SK-N-SH (cell line): ENCODE data around the gene ZNF761. TPM values are rescaled to one million over a fixed set of nuclear protein-coding genes. Genes with fewer than 3 reads are reported as not detected.
"Not testable (repeated sequence)": the region's sequence is repeated elsewhere in the genome, so short reads cannot be mapped to it uniquely, and the experiment has no call there.

Experiments
- CTCF ChIA-PET: fragments of 300-600, 350-600 bp; formaldehyde crosslinking; extraction: SDS; loops from one replicate; lab custom pipeline; 2021; lab: Yijun Ruan, JAX
- POLR2A ChIA-PET: fragments of 350-600 bp; sonication (Branson Sonifier 250); formaldehyde crosslinking; extraction: SDS; loops from one replicate; lab custom pipeline; 2020; ENCODE audit warnings: antibody characterized with exemption, inconsistent platforms; lab: Yijun Ruan, JAX
- DNase-seq: peaks from one replicate; pipeline ENCODE4 v3.0.0; 2012
- H2AFZ ChIP-seq: fragments of 200-600 bp; sonication (generic); 2 replicates; pipeline ENCODE4 v1.8.1; 2016; ENCODE audit warnings: antibody characterized with exemption, mild to moderate bottlenecking, low read depth
- H3F3A ChIP-seq: fragments of 200-600 bp; sonication (generic); replicated peaks from 2 replicates; pipeline ENCODE3; 2016; ENCODE audit warnings: antibody characterized with exemption, mild to moderate bottlenecking; ENCODE audit not compliant: insufficient read depth
- H3K27ac ChIP-seq, 2 experiments: fragments of 200-500 bp in 1 of 2; fragments of 200-600 bp in 1 of 2; sonication (Bioruptor generic) in 1 of 2; sonication (generic), shearing (Covaris generic) in 1 of 2; 2 replicates each; pipeline versions ENCODE4 v1.5.1 to v1.6.1; 2014 to 2016; ENCODE audit warnings: low read depth in 2 of 2, inconsistent platforms in 1 of 2, low read length in 1 of 2, mild to moderate bottlenecking in 1 of 2, mixed read lengths in 1 of 2
- H3K27me3 ChIP-seq: fragments of 200-600 bp; sonication (generic), shearing (Covaris generic); 2 replicates; pipeline ENCODE4 v1.6.1; 2016; ENCODE audit warnings: mixed run types; ENCODE audit not compliant: insufficient read depth
- H3K36me3 ChIP-seq, 2 experiments: fragments of 200-500 bp in 1 of 2; fragments of 200-600 bp in 1 of 2; sonication (Bioruptor generic) in 1 of 2; sonication (generic) in 1 of 2; replicated peaks in 1 of 2; 2 replicates each; pipeline versions ENCODE3 to v1.5.1; 2014 to 2016; ENCODE audit warnings: low read length in 1 of 2, mild to moderate bottlenecking in 1 of 2; ENCODE audit not compliant: insufficient read depth in 2 of 2, control insufficient read depth in 1 of 2
- H3K4me1 ChIP-seq, 2 experiments: fragments of 200-500 bp in 1 of 2; fragments of 200-600 bp in 1 of 2; sonication (Bioruptor generic) in 1 of 2; sonication (generic), shearing (Covaris generic) in 1 of 2; 2 replicates each; pipeline versions ENCODE4 v1.5.1 to v1.6.1; 2014 to 2016; ENCODE audit warnings: low read depth in 1 of 2, low read length in 1 of 2, mixed run types in 1 of 2; ENCODE audit not compliant: insufficient read depth in 2 of 2, control insufficient read depth in 1 of 2
- H3K4me2 ChIP-seq: fragments of 200-600 bp; sonication (generic), shearing (Covaris generic); 2 replicates; pipeline ENCODE4 v1.6.1; 2017; ENCODE audit warnings: mixed run types
- H3K4me3 ChIP-seq, 2 experiments: fragments of 200-500 bp in 1 of 2; fragments of 200-600 bp in 1 of 2; sonication (Bioruptor generic) in 1 of 2; sonication (generic), shearing (Covaris generic) in 1 of 2; 2 replicates each; pipeline versions ENCODE4 v1.5.1 to v1.8.1; 2014 to 2016; ENCODE audit warnings: low read depth in 2 of 2, inconsistent platforms in 1 of 2, low read length in 1 of 2, mild to moderate bottlenecking in 1 of 2, mixed read lengths in 1 of 2, moderate library complexity in 1 of 2
- H3K79me2 ChIP-seq: fragments of 200-600 bp; sonication (generic); 2 replicates; pipeline ENCODE4 v1.8.1; 2017; ENCODE audit warnings: mild to moderate bottlenecking; ENCODE audit not compliant: insufficient read depth
- H3K9ac ChIP-seq: fragments of 200-600 bp; sonication (generic); 2 replicates; pipeline ENCODE4 v1.6.1; 2017; ENCODE audit warnings: mixed run types
- H3K9me2 ChIP-seq: fragments of 200-600 bp; sonication (generic); 2 replicates; pipeline ENCODE4 v1.6.1; 2017; ENCODE audit warnings: mixed run types
- H3K9me3 ChIP-seq: fragments of 200-600 bp; sonication (generic); 2 replicates; pipeline ENCODE4 v1.6.1; 2017; ENCODE audit warnings: mixed run types, mild to moderate bottlenecking, moderate library complexity
- H4K20me1 ChIP-seq: fragments of 200-600 bp; sonication (generic); 2 replicates; pipeline ENCODE4 v1.6.1; 2017; ENCODE audit warnings: mild to moderate bottlenecking, mixed run types; ENCODE audit not compliant: insufficient read depth
- EZH2phosphoT487 ChIP-seq: fragments of 200-600 bp; sonication (generic); IDR thresholded peaks from 2 replicates; pipeline ENCODE4 v1.6.1; 2017; ENCODE audit warnings: low read depth, mixed run types, mild to moderate bottlenecking, antibody characterized with exemption, moderate library complexity, borderline replicate concordance
- FOXJ3 ChIP-seq: sonication (generic); formaldehyde crosslinking; IDR thresholded peaks from 2 replicates; pipeline ENCODE4 v1.5.1; 2020; ENCODE audit warnings: mild to moderate bottlenecking, missing genetic modification reagents
- GABPA ChIP-seq: IDR thresholded peaks from 2 replicates; pipeline ENCODE4 v1.4.0; 2012; ENCODE audit warnings: low read depth, mild to moderate bottlenecking
- GATA2 ChIP-seq: sonication (generic); formaldehyde crosslinking; IDR thresholded peaks from 2 replicates; pipeline ENCODE4 v1.5.0; 2020; ENCODE audit warnings: mild to moderate bottlenecking, missing genetic modification reagents
- NRF1 ChIP-seq: IDR thresholded peaks from 2 replicates; pipeline ENCODE4 v1.6.1; 2012; ENCODE audit warnings: low read depth, mild to moderate bottlenecking, low read length
- REST ChIP-seq: IDR thresholded peaks from 2 replicates; pipeline ENCODE4 v1.6.1; 2012; ENCODE audit warnings: mild to moderate bottlenecking, low read depth, low read length, moderate library complexity
- RFX5 ChIP-seq: IDR thresholded peaks from 2 replicates; pipeline ENCODE4 v1.6.1; 2012; ENCODE audit warnings: mild to moderate bottlenecking, improper control_type of control experiment, low read length
- RXRA ChIP-seq: IDR thresholded peaks from 2 replicates; pipeline ENCODE4 v1.4.0; 2012; ENCODE audit warnings: low read depth, mild to moderate bottlenecking, borderline replicate concordance
- SMC3 ChIP-seq: IDR thresholded peaks from 2 replicates; pipeline ENCODE4 v1.6.1; 2012; ENCODE audit warnings: low read depth, low read length, improper control_type of control experiment
- TAF1 ChIP-seq: IDR thresholded peaks from 2 replicates; pipeline ENCODE4 v1.6.1; 2012; ENCODE audit warnings: low read depth, mild to moderate bottlenecking, low read length, moderate library complexity, borderline replicate concordance
- TCF12 ChIP-seq: IDR thresholded peaks from 2 replicates; pipeline ENCODE4 v1.4.0; 2012
- YY1 ChIP-seq: IDR thresholded peaks from 2 replicates; pipeline ENCODE4 v1.4.0; 2012; ENCODE audit warnings: low read depth, mild to moderate bottlenecking
- WGBS: methylation state at CpG from one replicate; pipeline ENCODE4 v1.1.6; 2017; ENCODE audit warnings: low lambda C conversion rate; 5-methylcytosine and 5-hydroxymethylcytosine counted together
- polyA plus RNA-seq, 3 experiments: library from polyadenylated mRNA; depleted of rRNA; stranded (reverse); fragments of >200 nt; gene quantifications; 2 replicates each; pipeline ENCODE4 v1.2.3, GENCODE V29; 2012
- TF ChIP-seq, protein P1 (sequence below): fragments of 150-350 bp; IDR thresholded peaks from 2 replicates; pipeline ENCODE4 v1.6.1; 2017; ENCODE audit warnings: antibody characterized with exemption, low read length, low read depth, borderline replicate concordance
- TF ChIP-seq, protein P2 (sequence below): fragments of 200-600 bp; sonication (generic); IDR thresholded peaks from 2 replicates; pipeline ENCODE4 v1.6.1; 2017; ENCODE audit warnings: antibody characterized with exemption, mild to moderate bottlenecking, moderate library complexity
- TF ChIP-seq, protein P3 (sequence below): IDR thresholded peaks from 2 replicates; pipeline ENCODE4 v1.4.0; 2012; ENCODE audit warnings: low read depth, borderline replicate concordance
- TF ChIP-seq, protein P4 (sequence below): IDR thresholded peaks from 2 replicates; pipeline ENCODE4; 2012

Gene ZNF761
- polyA plus RNA-seq, 1 of the 3 experiments (the other 2 are of a cell fraction), result 5.9 TPM

GRCh38 chr19:53483751-53484150 is 52.0 kb downstream of the ZNF761 start:
- H4K20me1 ChIP-seq, H2AFZ ChIP-seq, POLR2A ChIA-PET, DNase-seq, H3K9me3 ChIP-seq, H3K27ac ChIP-seq, H3K27me3 ChIP-seq, CTCF ChIA-PET, H3K4me3 ChIP-seq, H3K9me2 ChIP-seq, H3K79me2 ChIP-seq, H3K4me1 ChIP-seq, H3F3A ChIP-seq, H3K4me2 ChIP-seq, H3K9ac ChIP-seq: not testable (repeated sequence)
- peaks cover 0 to 33% of the 10 kb centered on the region in 2 experiments for H3K36me3 ChIP-seq
- WGBS, result 60% methylated on average over 2 of the region's 2 CpGs

DNA sequence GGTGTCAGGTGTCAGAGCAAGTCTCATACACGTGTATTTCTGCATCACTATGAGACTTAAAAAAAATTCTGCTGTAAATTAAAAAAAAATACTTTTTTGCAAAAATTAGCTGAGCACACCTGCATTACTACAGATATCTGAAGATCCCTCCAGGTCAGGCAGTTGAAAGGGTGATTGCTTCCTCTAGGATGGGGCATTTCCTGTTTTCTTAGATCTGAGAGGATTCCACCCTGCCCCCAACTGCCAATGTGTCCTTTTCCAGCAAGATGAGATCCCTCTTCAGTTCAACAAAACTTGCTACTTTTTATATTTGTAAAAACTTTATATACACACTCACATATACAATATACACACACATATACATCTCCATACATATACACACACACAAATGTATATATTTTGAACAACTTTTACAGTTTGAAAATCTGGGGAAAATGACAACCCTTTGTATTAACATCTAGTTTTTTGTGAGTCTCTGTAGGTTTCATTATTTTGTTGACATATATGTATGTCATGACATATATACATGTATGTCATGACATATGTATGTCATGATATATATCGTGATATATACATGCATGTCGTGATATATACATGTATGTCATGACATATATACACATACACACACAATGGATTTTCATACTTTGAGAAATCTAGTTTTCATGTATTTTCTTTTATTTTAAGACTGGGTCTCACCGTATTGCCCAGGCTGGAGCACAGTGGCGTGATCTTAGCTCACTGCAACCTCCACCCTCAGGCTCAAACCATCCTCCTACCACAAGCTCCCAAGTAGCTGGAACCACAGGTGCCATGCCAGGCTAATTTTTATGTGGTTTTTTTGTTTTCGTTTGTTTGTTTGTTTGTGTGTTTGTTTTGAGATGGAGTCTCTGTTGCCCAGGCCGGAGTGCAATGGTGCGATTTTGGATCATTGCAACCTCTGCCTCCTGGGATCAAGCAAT is 53.5 kb downstream of the ZNF761 start:
- no peaks in the 10 kb centered on the region for H3K27me3 ChIP-seq
- H2AFZ ChIP-seq, result no peak overlapping the region
- H3K36me3 ChIP-seq, result peaks cover 0 to 41% of the 10 kb centered on the region in 2 experiments
- no peaks in the 10 kb centered on the region for H3K4me1 ChIP-seq
- no peaks in the 10 kb centered on the region for H3K79me2 ChIP-seq
- no peaks in the 10 kb centered on the region for H3K9me2 ChIP-seq
- no peak overlapping the region for H3K27ac ChIP-seq
- H3K4me3 ChIP-seq, result no peak overlapping the region
- POLR2A ChIA-PET, result no interaction called here
- 73% methylated on average over 8 of the region's 8 CpGs for WGBS
- no peak overlapping the region for H3K9ac ChIP-seq
- H3K4me2 ChIP-seq, result no peak overlapping the region
- H4K20me1 ChIP-seq, result no peaks in the 10 kb centered on the region
- 0 out of 2 replicates have a peak, but pooled peaks cover 6% of the 10 kb centered on the region for H3K9me3 ChIP-seq
- H3F3A ChIP-seq, result peaks cover 3% of the 10 kb centered on the region
- DNase-seq, result no peak
- CTCF ChIA-PET, result interaction anchor here (1.7 kb wide), 1 partner anchor 14 kb away, joined by 4 read pairs; no protein-coding TSS in a partner anchor
- no peak for TF ChIP-seq YY1
- TF ChIP-seq TAF1, result no peak
- no peak for TF ChIP-seq FOXJ3
- TF ChIP-seq RXRA, result no peak
- TF ChIP-seq, protein P1, sequence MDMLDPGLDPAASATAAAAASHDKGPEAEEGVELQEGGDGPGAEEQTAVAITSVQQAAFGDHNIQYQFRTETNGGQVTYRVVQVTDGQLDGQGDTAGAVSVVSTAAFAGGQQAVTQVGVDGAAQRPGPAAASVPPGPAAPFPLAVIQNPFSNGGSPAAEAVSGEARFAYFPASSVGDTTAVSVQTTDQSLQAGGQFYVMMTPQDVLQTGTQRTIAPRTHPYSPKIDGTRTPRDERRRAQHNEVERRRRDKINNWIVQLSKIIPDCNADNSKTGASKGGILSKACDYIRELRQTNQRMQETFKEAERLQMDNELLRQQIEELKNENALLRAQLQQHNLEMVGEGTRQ, result no peak
- no peak for TF ChIP-seq GABPA
- TF ChIP-seq REST, result no peak
- TF ChIP-seq, protein P2, sequence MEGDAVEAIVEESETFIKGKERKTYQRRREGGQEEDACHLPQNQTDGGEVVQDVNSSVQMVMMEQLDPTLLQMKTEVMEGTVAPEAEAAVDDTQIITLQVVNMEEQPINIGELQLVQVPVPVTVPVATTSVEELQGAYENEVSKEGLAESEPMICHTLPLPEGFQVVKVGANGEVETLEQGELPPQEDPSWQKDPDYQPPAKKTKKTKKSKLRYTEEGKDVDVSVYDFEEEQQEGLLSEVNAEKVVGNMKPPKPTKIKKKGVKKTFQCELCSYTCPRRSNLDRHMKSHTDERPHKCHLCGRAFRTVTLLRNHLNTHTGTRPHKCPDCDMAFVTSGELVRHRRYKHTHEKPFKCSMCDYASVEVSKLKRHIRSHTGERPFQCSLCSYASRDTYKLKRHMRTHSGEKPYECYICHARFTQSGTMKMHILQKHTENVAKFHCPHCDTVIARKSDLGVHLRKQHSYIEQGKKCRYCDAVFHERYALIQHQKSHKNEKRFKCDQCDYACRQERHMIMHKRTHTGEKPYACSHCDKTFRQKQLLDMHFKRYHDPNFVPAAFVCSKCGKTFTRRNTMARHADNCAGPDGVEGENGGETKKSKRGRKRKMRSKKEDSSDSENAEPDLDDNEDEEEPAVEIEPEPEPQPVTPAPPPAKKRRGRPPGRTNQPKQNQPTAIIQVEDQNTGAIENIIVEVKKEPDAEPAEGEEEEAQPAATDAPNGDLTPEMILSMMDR, result no peak
- TF ChIP-seq NRF1, result no peak
- TF ChIP-seq, protein P3, sequence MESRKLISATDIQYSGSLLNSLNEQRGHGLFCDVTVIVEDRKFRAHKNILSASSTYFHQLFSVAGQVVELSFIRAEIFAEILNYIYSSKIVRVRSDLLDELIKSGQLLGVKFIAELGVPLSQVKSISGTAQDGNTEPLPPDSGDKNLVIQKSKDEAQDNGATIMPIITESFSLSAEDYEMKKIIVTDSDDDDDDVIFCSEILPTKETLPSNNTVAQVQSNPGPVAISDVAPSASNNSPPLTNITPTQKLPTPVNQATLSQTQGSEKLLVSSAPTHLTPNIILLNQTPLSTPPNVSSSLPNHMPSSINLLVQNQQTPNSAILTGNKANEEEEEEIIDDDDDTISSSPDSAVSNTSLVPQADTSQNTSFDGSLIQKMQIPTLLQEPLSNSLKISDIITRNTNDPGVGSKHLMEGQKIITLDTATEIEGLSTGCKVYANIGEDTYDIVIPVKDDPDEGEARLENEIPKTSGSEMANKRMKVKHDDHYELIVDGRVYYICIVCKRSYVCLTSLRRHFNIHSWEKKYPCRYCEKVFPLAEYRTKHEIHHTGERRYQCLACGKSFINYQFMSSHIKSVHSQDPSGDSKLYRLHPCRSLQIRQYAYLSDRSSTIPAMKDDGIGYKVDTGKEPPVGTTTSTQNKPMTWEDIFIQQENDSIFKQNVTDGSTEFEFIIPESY, result no peak
- TF ChIP-seq EZH2phosphoT487, result no peak
- no peak for TF ChIP-seq RFX5
- no peak for TF ChIP-seq GATA2
- TF ChIP-seq, protein P4, sequence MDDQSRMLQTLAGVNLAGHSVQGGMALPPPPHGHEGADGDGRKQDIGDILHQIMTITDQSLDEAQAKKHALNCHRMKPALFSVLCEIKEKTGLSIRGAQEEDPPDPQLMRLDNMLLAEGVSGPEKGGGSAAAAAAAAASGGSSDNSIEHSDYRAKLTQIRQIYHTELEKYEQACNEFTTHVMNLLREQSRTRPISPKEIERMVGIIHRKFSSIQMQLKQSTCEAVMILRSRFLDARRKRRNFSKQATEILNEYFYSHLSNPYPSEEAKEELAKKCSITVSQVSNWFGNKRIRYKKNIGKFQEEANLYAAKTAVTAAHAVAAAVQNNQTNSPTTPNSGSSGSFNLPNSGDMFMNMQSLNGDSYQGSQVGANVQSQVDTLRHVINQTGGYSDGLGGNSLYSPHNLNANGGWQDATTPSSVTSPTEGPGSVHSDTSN, result no peak
- no peak for TF ChIP-seq SMC3
- TF ChIP-seq TCF12, result no peak
